K562 (cell line): ENCODE measurements around the gene NECAP2.
"Not testable (repeated sequence)": the region's sequence is repeated elsewhere in the genome, so short reads cannot be mapped to it uniquely, and the experiment has no call there.

Experiments
- E2F4 ChIP-seq: sonication (generic); formaldehyde crosslinking; IDR thresholded peaks from 2 replicates; pipeline ENCODE4 v1.8.0; 2022; ENCODE audit warnings: mild to moderate bottlenecking, low read depth, missing genetic modification reagents
- HMG20B ChIP-seq: fragments of 250-450 bp; sonication (Bioruptor Pico); IDR thresholded peaks from 2 replicates; pipeline ENCODE4 v1.5.0; 2021; ENCODE audit warnings: mild to moderate bottlenecking
- MAZ ChIP-seq, 2 experiments: fragments of 450-650 bp in 1 of 2; sonication (generic) in 1 of 2; formaldehyde crosslinking; IDR thresholded peaks in 1 of 2; conservative IDR thresholded peaks in 1 of 2; 2 replicates each; pipeline versions ENCODE4 v1.4.0 to v1.5.0; 2020; ENCODE audit warnings: mild to moderate bottlenecking in 1 of 2, missing genetic modification reagents in 1 of 2
- TF ChIP-seq, protein P1 (sequence below), 3 experiments: IDR thresholded peaks in 2 of 3; conservative IDR thresholded peaks in 1 of 3; 2 replicates each; pipeline ENCODE4 v1.5.1; 2011 to 2012; ENCODE audit warnings: low read length in 3 of 3, mild to moderate bottlenecking in 3 of 3, control low read depth in 2 of 3, improper control_type of control experiment in 1 of 3, inconsistent platforms in 1 of 3, low read depth in 1 of 3, mixed read lengths in 1 of 3, moderate library complexity in 1 of 3; ENCODE audit not compliant: insufficient read depth in 2 of 3

DNA sequence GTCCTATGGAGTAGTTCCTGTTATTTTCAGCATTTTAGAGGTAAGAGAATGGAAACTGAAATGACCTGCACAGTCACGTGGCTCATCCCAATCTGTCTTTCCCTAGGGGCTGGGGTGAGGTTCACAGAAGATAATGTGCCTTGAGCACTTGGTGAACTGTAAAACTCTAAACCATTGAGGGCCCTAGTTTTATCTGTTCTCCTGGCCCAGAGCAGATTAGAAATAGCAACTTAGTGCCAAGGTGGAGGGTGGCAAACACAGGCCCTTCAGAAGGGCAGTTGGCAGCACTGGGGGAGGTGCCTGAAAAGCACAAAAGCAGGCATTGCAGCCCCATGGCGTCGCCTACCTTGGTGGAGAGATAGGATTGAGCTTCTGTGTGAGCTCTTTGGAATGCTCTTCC, 14.4 kb downstream of the NECAP2 start:
- TF ChIP-seq E2F4 (CRISPR knock-in tag); HMG20B (CRISPR knock-in tag); MAZ (CRISPR knock-in tag; conservative IDR thresholded peaks at IDR 0.05 in 1 of 2, IDR thresholded peaks at IDR 0.05 in 1 of 2): not testable (repeated sequence)
- TF ChIP-seq, protein P1, sequence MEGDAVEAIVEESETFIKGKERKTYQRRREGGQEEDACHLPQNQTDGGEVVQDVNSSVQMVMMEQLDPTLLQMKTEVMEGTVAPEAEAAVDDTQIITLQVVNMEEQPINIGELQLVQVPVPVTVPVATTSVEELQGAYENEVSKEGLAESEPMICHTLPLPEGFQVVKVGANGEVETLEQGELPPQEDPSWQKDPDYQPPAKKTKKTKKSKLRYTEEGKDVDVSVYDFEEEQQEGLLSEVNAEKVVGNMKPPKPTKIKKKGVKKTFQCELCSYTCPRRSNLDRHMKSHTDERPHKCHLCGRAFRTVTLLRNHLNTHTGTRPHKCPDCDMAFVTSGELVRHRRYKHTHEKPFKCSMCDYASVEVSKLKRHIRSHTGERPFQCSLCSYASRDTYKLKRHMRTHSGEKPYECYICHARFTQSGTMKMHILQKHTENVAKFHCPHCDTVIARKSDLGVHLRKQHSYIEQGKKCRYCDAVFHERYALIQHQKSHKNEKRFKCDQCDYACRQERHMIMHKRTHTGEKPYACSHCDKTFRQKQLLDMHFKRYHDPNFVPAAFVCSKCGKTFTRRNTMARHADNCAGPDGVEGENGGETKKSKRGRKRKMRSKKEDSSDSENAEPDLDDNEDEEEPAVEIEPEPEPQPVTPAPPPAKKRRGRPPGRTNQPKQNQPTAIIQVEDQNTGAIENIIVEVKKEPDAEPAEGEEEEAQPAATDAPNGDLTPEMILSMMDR (IDR thresholded peaks at IDR 0.05 in 2 of 3, conservative IDR thresholded peaks at IDR 0.05 in 1 of 3; ENCODE audit: insufficient read depth in 2 of 3, low read depth in 1 of 3, low read length in 3 of 3), result not testable (repeated sequence)
